Endothelial cell of umbilical vein (primary cell): ENCODE measurements around the gene KIAA1217. TPM values are rescaled to one million over a fixed set of nuclear protein-coding genes. Genes with fewer than 3 reads are reported as not detected.

Experiments used
- BruUV-seq: library from RNA; stranded (reverse); fragments of 400-500 nt; replicated peaks from 2 replicates; lab custom pipeline; 2021; lab: Mats Ljungman, UMichigan
- CTCF ChIA-PET: fragments of 300-600, 350-600 bp; sonication (Branson Sonifier 250); formaldehyde crosslinking; loops from one replicate; lab custom pipeline; 2021; ENCODE audit warnings: antibody characterized with exemption, inconsistent platforms; lab: Charles Lee
- POLR2A ChIA-PET: fragments of 300-600, 350-600 bp; sonication (Branson Sonifier 250); formaldehyde crosslinking; loops from one replicate; lab custom pipeline; 2021; ENCODE audit warnings: antibody characterized with exemption, inconsistent platforms; lab: Charles Lee
- DNase-seq: peaks from one replicate; pipeline ENCODE4 v3.0.0-alpha.2; 2011; ENCODE audit warnings: low read depth, low spot score
- FAIRE-seq: peaks from 2 replicates; lab custom pipeline; 2011; peaks lifted over from hg19 to GRCh38; lab: Jason Lieb, UNC
- H2AFZ ChIP-seq: 2 replicates; pipeline ENCODE4 v1.6.0; 2012; ENCODE audit warnings: low read depth, low read length, control low read depth, inconsistent platforms
- H3K27ac ChIP-seq: 2 replicates; pipeline ENCODE4 v1.5.1; 2011; ENCODE audit warnings: low read depth, mild to moderate bottlenecking, control low read depth, low read length, moderate library complexity; ENCODE audit not compliant: insufficient read depth
- H3K27me3 ChIP-seq, 2 experiments: 2 replicates each; pipeline versions ENCODE4 v1.6.0 to v1.6.1; 2011; ENCODE audit warnings: low read length in 2 of 2, mixed read lengths in 1 of 2; ENCODE audit not compliant: control insufficient read depth in 2 of 2, insufficient read depth in 2 of 2
- H3K36me3 ChIP-seq, 2 experiments: 2 replicates in 1 of 2; 3 replicates in 1 of 2; pipeline ENCODE4 v1.5.1; 2011; ENCODE audit warnings: low read length in 2 of 2, mild to moderate bottlenecking in 1 of 2, moderate library complexity in 1 of 2; ENCODE audit not compliant: control insufficient read depth in 2 of 2, insufficient read depth in 2 of 2; ENCODE audit errors: extremely low read depth in 1 of 2
- H3K4me1 ChIP-seq: 3 replicates; pipeline ENCODE4 v1.5.1; 2011; ENCODE audit warnings: mild to moderate bottlenecking, low read length; ENCODE audit not compliant: control insufficient read depth, insufficient read depth; ENCODE audit errors: extremely low read depth
- H3K4me2 ChIP-seq: 2 replicates; pipeline ENCODE4 v1.6.1; 2011; ENCODE audit warnings: low read length, control low read depth, mixed read lengths; ENCODE audit not compliant: insufficient read depth
- H3K4me3 ChIP-seq, 3 experiments: fragments of 200-600 bp in 1 of 3; sonication (generic), shearing (Covaris generic) in 1 of 3; replicated peaks in 1 of 3; 2 replicates each; pipeline ENCODE4 v1.5.1; 2011 to 2016; ENCODE audit warnings: control low read depth in 3 of 3, low read length in 3 of 3, mild to moderate bottlenecking in 2 of 3, inconsistent platforms in 1 of 3, low read depth in 1 of 3, moderate library complexity in 1 of 3; ENCODE audit not compliant: insufficient read depth in 1 of 3
- H3K79me2 ChIP-seq: 2 replicates; pipeline ENCODE4 v1.6.0; 2012; ENCODE audit warnings: low read length, inconsistent platforms; ENCODE audit not compliant: control insufficient read depth, insufficient read depth
- H3K9ac ChIP-seq: replicated peaks from 2 replicates; pipeline ENCODE3; 2011; ENCODE audit warnings: low read length, control low read depth; ENCODE audit not compliant: insufficient read depth; ENCODE audit errors: extremely low read depth
- H3K9me1 ChIP-seq: replicated peaks from 3 replicates; pipeline ENCODE4 v1.6.0; 2011; ENCODE audit warnings: mild to moderate bottlenecking, low read length; ENCODE audit not compliant: control insufficient read depth, insufficient read depth; ENCODE audit errors: extremely low read depth
- H3K9me3 ChIP-seq: replicated peaks from 2 replicates; pipeline ENCODE4 v1.5.1; 2012; ENCODE audit warnings: low read length, inconsistent platforms; ENCODE audit not compliant: control insufficient read depth, insufficient read depth
- H4K20me1 ChIP-seq: replicated peaks from 2 replicates; pipeline ENCODE3; 2011; ENCODE audit warnings: mild to moderate bottlenecking, low read length; ENCODE audit not compliant: control insufficient read depth, insufficient read depth; ENCODE audit errors: extremely low read depth
- EZH2 ChIP-seq: IDR thresholded peaks from 2 replicates; pipeline ENCODE4 v1.6.1; 2012; ENCODE audit warnings: borderline replicate concordance, low read depth, mild to moderate bottlenecking, moderate library complexity, low read length, inconsistent platforms; ENCODE audit not compliant: severe bottlenecking
- FOS ChIP-seq: IDR thresholded peaks from 2 replicates; pipeline ENCODE4 v1.6.1; 2011; ENCODE audit warnings: mild to moderate bottlenecking, low read length, moderate library complexity, borderline replicate concordance; ENCODE audit not compliant: insufficient read depth
- GATA2 ChIP-seq: IDR thresholded peaks from 2 replicates; pipeline ENCODE4 v1.7.0; 2011; ENCODE audit warnings: low read depth, mild to moderate bottlenecking, moderate library complexity, mixed read lengths, low read length; ENCODE audit not compliant: insufficient read length, insufficient read depth
- JUN ChIP-seq: IDR thresholded peaks from 2 replicates; pipeline ENCODE4 v1.6.1; 2011; ENCODE audit warnings: borderline replicate concordance, low read depth; ENCODE audit not compliant: insufficient read length, insufficient read depth
- MYC ChIP-seq: IDR thresholded peaks from one replicate; pipeline ENCODE4 v1.6.1; 2011; ENCODE audit warnings: mild to moderate bottlenecking, low read depth, low read length
- POLR2A ChIP-seq: IDR thresholded peaks from 2 replicates; pipeline ENCODE4 v1.6.1; 2012; ENCODE audit warnings: low read depth, mild to moderate bottlenecking, control low read depth, low read length
- POLR2AphosphoS5 ChIP-seq: IDR thresholded peaks from 2 replicates; pipeline ENCODE4 v1.6.1; 2012; ENCODE audit warnings: low read depth, mild to moderate bottlenecking, control low read depth, low read length, moderate library complexity; ENCODE audit not compliant: insufficient read depth
- dilution Hi-C: fragments of 300-500 bp; cut with MboI; formaldehyde crosslinking; loops from one replicate; pipeline ENCODE4 v1.15.0; 2019; ENCODE audit warnings: low sequenced_read_pairs; ENCODE audit not compliant: extremely low pct_ligation_motif_present
- intact Hi-C: fragments of 100-400 bp; cut with micrococcal nuclease; formaldehyde crosslinking; loops from one replicate; pipeline ENCODE4 v1.10.0; 2022
- polyA plus RNA-seq, 4 experiments: library from polyadenylated mRNA; depleted of rRNA in 3 of 4; stranded (reverse) in 3 of 4; unstranded in 1 of 4; fragments of >200 nt; gene quantifications; 2 replicates each; pipeline versions ENCODE4 v1.2.1 to v1.2.3, GENCODE V29; 2011 to 2012; ENCODE audit warnings: missing spikeins in 1 of 4
- total RNA-seq: library from RNA; stranded (reverse); gene quantifications from 2 replicates; pipeline ENCODE4 v1.2.3, GENCODE V29; 2021
- TF ChIP-seq, protein P1 (sequence below): IDR thresholded peaks from 2 replicates; pipeline ENCODE4 v1.6.1; 2011; ENCODE audit not compliant: insufficient read depth, insufficient read length
- TF ChIP-seq, protein P2 (sequence below), 2 donors: IDR thresholded peaks; 1 replicate in 1 of 2; 2 replicates in 1 of 2; pipeline ENCODE4 v1.5.1; 2011; ENCODE audit warnings: low read length in 2 of 2, mild to moderate bottlenecking in 2 of 2, moderate library complexity in 2 of 2, control low read depth in 1 of 2, inconsistent platforms in 1 of 2, low read depth in 1 of 2; ENCODE audit not compliant: insufficient read depth in 1 of 2; ENCODE audit errors: extremely low read depth in 1 of 2

Gene KIAA1217
- total and polyA plus RNA-seq, 2 donors (not counting 3 experiments of a cell fraction or from before 2014, with no cell fraction given): 0.83 to 10.3 TPM

DNA sequence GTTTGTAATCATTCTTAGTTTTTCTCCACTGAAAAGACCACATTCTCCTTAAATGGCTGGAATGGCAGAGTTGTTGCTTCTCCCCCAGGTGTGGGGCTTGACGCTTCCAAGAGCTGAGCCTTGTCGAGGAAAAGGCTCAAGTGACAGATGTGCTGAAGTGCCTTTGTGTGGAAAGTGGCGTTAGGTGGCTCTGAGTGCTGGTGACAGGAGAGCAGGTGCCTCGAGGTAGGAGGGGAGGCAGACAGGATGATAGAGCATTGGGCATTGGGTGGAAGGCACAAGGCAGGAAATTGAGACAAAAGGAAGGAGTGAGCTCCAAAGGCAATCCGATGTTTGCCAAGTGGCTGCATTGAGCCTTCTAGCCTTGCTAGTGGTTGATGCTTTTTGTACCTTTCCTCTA lies 6.7 kb downstream of the KIAA1217 start:
- no TSS peak for BruUV-seq
- no peak overlapping the region for H2AFZ ChIP-seq
- CTCF ChIA-PET: no interaction called here

More for the DNA sequence above, 6.7 kb downstream of the KIAA1217 start:
- H3K79me2 ChIP-seq: no peaks in the 10 kb centered on the region
- H3K27ac ChIP-seq: no peak overlapping the region
- intact Hi-C loops: no loop called here
- no peak for DNase-seq
- no peak overlapping the region for H3K4me2 ChIP-seq
- no peaks in the 10 kb centered on the region for H4K20me1 ChIP-seq
- H3K9me1 ChIP-seq: no peaks in the 10 kb centered on the region
- no peaks in the 10 kb centered on the region for H3K4me1 ChIP-seq
- no peak for FAIRE-seq
- H3K9me3 ChIP-seq: no peaks in the 10 kb centered on the region
- H3K4me3 ChIP-seq: no peak overlapping the region
- TF ChIP-seq, protein P1, sequence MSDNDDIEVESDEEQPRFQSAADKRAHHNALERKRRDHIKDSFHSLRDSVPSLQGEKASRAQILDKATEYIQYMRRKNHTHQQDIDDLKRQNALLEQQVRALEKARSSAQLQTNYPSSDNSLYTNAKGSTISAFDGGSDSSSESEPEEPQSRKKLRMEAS: no peak
- TF ChIP-seq, protein P2, sequence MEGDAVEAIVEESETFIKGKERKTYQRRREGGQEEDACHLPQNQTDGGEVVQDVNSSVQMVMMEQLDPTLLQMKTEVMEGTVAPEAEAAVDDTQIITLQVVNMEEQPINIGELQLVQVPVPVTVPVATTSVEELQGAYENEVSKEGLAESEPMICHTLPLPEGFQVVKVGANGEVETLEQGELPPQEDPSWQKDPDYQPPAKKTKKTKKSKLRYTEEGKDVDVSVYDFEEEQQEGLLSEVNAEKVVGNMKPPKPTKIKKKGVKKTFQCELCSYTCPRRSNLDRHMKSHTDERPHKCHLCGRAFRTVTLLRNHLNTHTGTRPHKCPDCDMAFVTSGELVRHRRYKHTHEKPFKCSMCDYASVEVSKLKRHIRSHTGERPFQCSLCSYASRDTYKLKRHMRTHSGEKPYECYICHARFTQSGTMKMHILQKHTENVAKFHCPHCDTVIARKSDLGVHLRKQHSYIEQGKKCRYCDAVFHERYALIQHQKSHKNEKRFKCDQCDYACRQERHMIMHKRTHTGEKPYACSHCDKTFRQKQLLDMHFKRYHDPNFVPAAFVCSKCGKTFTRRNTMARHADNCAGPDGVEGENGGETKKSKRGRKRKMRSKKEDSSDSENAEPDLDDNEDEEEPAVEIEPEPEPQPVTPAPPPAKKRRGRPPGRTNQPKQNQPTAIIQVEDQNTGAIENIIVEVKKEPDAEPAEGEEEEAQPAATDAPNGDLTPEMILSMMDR (IDR thresholded peaks at IDR 0.05; ENCODE audit: extremely low read depth in 1 of 2, insufficient read depth in 1 of 2, low read depth in 1 of 2, low read length in 2 of 2): no peak
- TF ChIP-seq POLR2AphosphoS5 (no peak), JUN (no peak), MYC (no peak), POLR2A (no peak), GATA2 (no peak), EZH2 (no peak), FOS (no peak)
- POLR2A ChIA-PET: no interaction called here
- no peaks in the 10 kb centered on the region for H3K36me3 ChIP-seq
- dilution Hi-C loops: no loop called here
- no peaks in the 10 kb centered on the region for H3K27me3 ChIP-seq
- H3K9ac ChIP-seq: no peak overlapping the region
